OCI-LY7 (cell line): ENCODE measurements around the gene GADL1.

ENCODE experiments used
- EZH2phosphoT487 ChIP-seq: fragments of 200-600 bp; sonication (generic); IDR thresholded peaks from 2 replicates; pipeline ENCODE4 v1.6.1; 2018; ENCODE audit warnings: low read depth, borderline replicate concordance, mild to moderate bottlenecking, mixed run types, antibody characterized with exemption, low read length, moderate library complexity, mixed read lengths
- TF ChIP-seq, protein P1 (sequence below): fragments of 200-600 bp; sonication (generic); conservative IDR thresholded peaks from 2 replicates; pipeline ENCODE4 v1.5.1; 2014; ENCODE audit warnings: mild to moderate bottlenecking, antibody characterized with exemption, low read length, moderate library complexity, mixed read lengths

DNA sequence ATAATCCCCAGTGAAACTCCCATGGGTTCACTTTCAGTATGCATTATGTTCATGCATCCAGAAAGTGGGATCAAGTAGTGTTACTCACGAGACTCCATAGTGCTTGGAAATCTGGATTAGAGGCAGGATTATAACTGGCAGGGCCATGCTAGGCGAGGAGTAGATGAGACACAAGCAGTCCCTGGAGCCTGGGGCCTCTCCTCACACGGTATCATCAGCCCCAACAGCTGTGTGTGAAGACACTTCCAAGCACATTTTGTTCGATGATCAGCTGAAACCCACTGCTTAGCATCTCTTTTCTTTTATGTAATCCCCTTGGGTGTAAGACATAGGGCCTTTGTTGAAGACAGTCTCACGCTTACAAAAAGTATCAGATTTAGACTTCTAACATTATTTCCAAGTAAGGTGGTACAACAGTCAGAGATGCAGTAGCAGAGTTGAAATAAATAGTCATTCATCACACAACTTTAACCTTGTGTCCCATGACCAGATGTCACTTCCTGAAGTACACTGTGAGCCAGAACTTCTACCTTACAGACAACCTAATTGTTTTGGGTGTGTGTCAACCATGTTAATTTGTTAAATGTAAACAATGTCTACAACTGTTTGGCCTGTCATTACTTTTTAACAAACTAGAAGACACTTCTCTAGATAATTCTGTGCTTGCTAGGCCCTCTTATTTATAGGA lies 116.9 kb downstream of the GADL1 start:
- TF ChIP-seq, protein P1, sequence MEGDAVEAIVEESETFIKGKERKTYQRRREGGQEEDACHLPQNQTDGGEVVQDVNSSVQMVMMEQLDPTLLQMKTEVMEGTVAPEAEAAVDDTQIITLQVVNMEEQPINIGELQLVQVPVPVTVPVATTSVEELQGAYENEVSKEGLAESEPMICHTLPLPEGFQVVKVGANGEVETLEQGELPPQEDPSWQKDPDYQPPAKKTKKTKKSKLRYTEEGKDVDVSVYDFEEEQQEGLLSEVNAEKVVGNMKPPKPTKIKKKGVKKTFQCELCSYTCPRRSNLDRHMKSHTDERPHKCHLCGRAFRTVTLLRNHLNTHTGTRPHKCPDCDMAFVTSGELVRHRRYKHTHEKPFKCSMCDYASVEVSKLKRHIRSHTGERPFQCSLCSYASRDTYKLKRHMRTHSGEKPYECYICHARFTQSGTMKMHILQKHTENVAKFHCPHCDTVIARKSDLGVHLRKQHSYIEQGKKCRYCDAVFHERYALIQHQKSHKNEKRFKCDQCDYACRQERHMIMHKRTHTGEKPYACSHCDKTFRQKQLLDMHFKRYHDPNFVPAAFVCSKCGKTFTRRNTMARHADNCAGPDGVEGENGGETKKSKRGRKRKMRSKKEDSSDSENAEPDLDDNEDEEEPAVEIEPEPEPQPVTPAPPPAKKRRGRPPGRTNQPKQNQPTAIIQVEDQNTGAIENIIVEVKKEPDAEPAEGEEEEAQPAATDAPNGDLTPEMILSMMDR = no peak
- TF ChIP-seq EZH2phosphoT487 = no peak
